Lower leg skin (tissue), 3 donors: Measurements from ENCODE around the gene DDX10.

Source experiments
- CTCF ChIP-seq, 3 donors: fragments of 450-650 bp; IDR thresholded peaks; one replicate each; pipeline ENCODE4 v1.5.1; 2016; ENCODE audit warnings: antibody characterized with exemption in 3 of 3, mild to moderate bottlenecking in 3 of 3, moderate library complexity in 2 of 3
- POLR2A ChIP-seq, 2 donors: fragments of 450-650 bp; IDR thresholded peaks; one replicate each; pipeline ENCODE4 v1.6.1; 2016 to 2017; ENCODE audit warnings: antibody characterized with exemption in 2 of 2, mild to moderate bottlenecking in 1 of 2, moderate library complexity in 1 of 2

GRCh38 chr11:108959874-108960273 lies 295.0 kb downstream of the DDX10 start:
- no peak for TF ChIP-seq CTCF (IDR thresholded peaks at IDR 0.05)
- TF ChIP-seq POLR2A (IDR thresholded peaks at IDR 0.05): no peak
